H1 (cell line): ENCODE measurements around the gene SDF2L1. TPM values are rescaled to one million over a fixed set of nuclear protein-coding genes. Genes with fewer than 3 reads are reported as not detected.

ENCODE experiments used
- CTCF ChIA-PET: fragments of 300-600 bp; sonication (Branson Sonifier 250); formaldehyde crosslinking; loops from one replicate; lab custom pipeline; 2021; ENCODE audit not compliant: partially characterized antibody; lab: Charles Lee
- POLR2A ChIA-PET: fragments of 300-600 bp; sonication (Branson Sonifier 250); formaldehyde crosslinking; loops from one replicate; lab custom pipeline; 2021; ENCODE audit warnings: inconsistent platforms; ENCODE audit not compliant: partially characterized antibody; lab: Charles Lee
- DNase-seq, 2 experiments: peaks; one replicate each; pipeline versions ENCODE4 v3.0.0 to v3.0.0-alpha.2; 2010 to 2022; ENCODE audit warnings: low spot score in 2 of 2, low read depth in 1 of 2, mixed read lengths in 1 of 2
- FAIRE-seq: peaks from 2 replicates; lab custom pipeline; 2011; peaks lifted over from hg19 to GRCh38; lab: Jason Lieb, UNC
- H2AFZ ChIP-seq: 2 replicates; pipeline ENCODE4 v1.8.1; 2012; ENCODE audit warnings: low read length, inconsistent platforms
- H2AK5ac ChIP-seq: 2 replicates; pipeline ENCODE4 v1.6.1; 2013; ENCODE audit warnings: low read depth, low read length
- H2BK120ac ChIP-seq: replicated peaks from 2 replicates; pipeline ENCODE3; 2013; ENCODE audit warnings: low read depth, low read length, inconsistent platforms
- H2BK12ac ChIP-seq: 2 replicates; pipeline ENCODE4 v1.6.1; 2013; ENCODE audit warnings: low read depth, low read length
- H2BK15ac ChIP-seq: 2 replicates; pipeline ENCODE4 v1.6.1; 2013; ENCODE audit warnings: low read length
- H2BK20ac ChIP-seq: 2 replicates; pipeline ENCODE4 v1.6.1; 2013; ENCODE audit warnings: low read length
- H2BK5ac ChIP-seq: 2 replicates; pipeline ENCODE4 v1.6.1; 2013; ENCODE audit warnings: low read depth, low read length
- H3K14ac ChIP-seq: 2 replicates; pipeline ENCODE4 v1.6.1; 2013; ENCODE audit warnings: inconsistent platforms; ENCODE audit not compliant: insufficient read length
- H3K18ac ChIP-seq: 2 replicates; pipeline ENCODE4 v1.6.1; 2013; ENCODE audit warnings: low read length; ENCODE audit errors: extremely low read depth
- H3K23ac ChIP-seq: 2 replicates; pipeline ENCODE4 v1.6.1; 2013; ENCODE audit warnings: inconsistent platforms; ENCODE audit not compliant: insufficient read length
- H3K23me2 ChIP-seq: 2 replicates; pipeline ENCODE4 v1.6.1; 2013; ENCODE audit warnings: low read depth, low read length
- H3K27ac ChIP-seq: 2 replicates; pipeline ENCODE4 v1.6.1; 2011; ENCODE audit warnings: low read depth, low read length, inconsistent platforms
- H3K27me3 ChIP-seq, 4 experiments: replicated peaks in 1 of 4; 1 replicate in 1 of 4; 2 replicates in 3 of 4; pipeline versions ENCODE4 v1.6.1 to v1.8.1; 2011 to 2013; ENCODE audit warnings: low read length in 3 of 4, mild to moderate bottlenecking in 3 of 4, inconsistent platforms in 2 of 4, mixed read lengths in 2 of 4, moderate library complexity in 1 of 4; ENCODE audit not compliant: control insufficient read depth in 3 of 4, insufficient read depth in 3 of 4; ENCODE audit errors: extremely low read depth in 1 of 4
- H3K36me3 ChIP-seq, 4 experiments: 2 replicates each; pipeline versions ENCODE4 v1.6.1 to v1.8.1; 2011 to 2013; ENCODE audit warnings: mild to moderate bottlenecking in 4 of 4, low read length in 3 of 4, moderate library complexity in 2 of 4, control low read depth in 1 of 4, inconsistent platforms in 1 of 4; ENCODE audit not compliant: insufficient read depth in 4 of 4, control insufficient read depth in 2 of 4
- H3K4ac ChIP-seq: replicated peaks from 2 replicates; pipeline ENCODE3; 2013; ENCODE audit warnings: low read length, low read depth, mixed read lengths, inconsistent platforms; ENCODE audit not compliant: insufficient read length
- H3K4me1 ChIP-seq, 4 experiments: replicated peaks in 1 of 4; 1 replicate in 1 of 4; 2 replicates in 3 of 4; pipeline versions ENCODE4 v1.6.1 to v1.8.1; 2011 to 2013; ENCODE audit warnings: low read length in 3 of 4, inconsistent platforms in 2 of 4, mixed read lengths in 1 of 4; ENCODE audit not compliant: insufficient read depth in 4 of 4, control insufficient read depth in 3 of 4
- H3K4me2 ChIP-seq, 2 experiments: 2 replicates each; pipeline versions ENCODE4 v1.6.1 to v1.8.1; 2011 to 2013; ENCODE audit warnings: low read depth in 2 of 2, low read length in 2 of 2, control low read depth in 1 of 2, inconsistent platforms in 1 of 2, mild to moderate bottlenecking in 1 of 2; ENCODE audit not compliant: insufficient read depth in 1 of 2
- H3K4me3 ChIP-seq, 4 experiments: fragments of 200-600, 300-600 bp in 1 of 4; sonication (generic), shearing (Covaris generic), sonication (Bioruptor Twin) in 1 of 4; 2 replicates each; pipeline versions ENCODE4 v1.5.1 to v1.8.1; 2011 to 2016; ENCODE audit warnings: low read length in 4 of 4, low read depth in 3 of 4, control low read depth in 2 of 4, inconsistent platforms in 2 of 4, mild to moderate bottlenecking in 2 of 4, mixed read lengths in 1 of 4, moderate library complexity in 1 of 4; ENCODE audit not compliant: insufficient read depth in 2 of 4; ENCODE audit errors: extremely low read depth in 1 of 4
- H3K56ac ChIP-seq: replicated peaks from 2 replicates; pipeline ENCODE3; 2013; ENCODE audit warnings: low read depth, mild to moderate bottlenecking, mixed read lengths, low read length, inconsistent platforms; ENCODE audit not compliant: insufficient read length
- H3K79me1 ChIP-seq: 2 replicates; pipeline ENCODE4 v1.6.1; 2013; ENCODE audit warnings: low read depth, low read length, control low read depth
- H3K79me2 ChIP-seq, 2 experiments: 2 replicates each; pipeline versions ENCODE4 v1.6.1 to v1.8.1; 2012 to 2013; ENCODE audit warnings: low read length in 2 of 2, mild to moderate bottlenecking in 2 of 2, inconsistent platforms in 1 of 2; ENCODE audit not compliant: insufficient read depth in 2 of 2, control insufficient read depth in 1 of 2
- H3K9ac ChIP-seq, 4 experiments: replicated peaks in 1 of 4; 1 replicate in 1 of 4; 2 replicates in 3 of 4; pipeline versions ENCODE4 v1.6.1 to v1.8.1; 2011 to 2013; ENCODE audit warnings: low read depth in 3 of 4, low read length in 3 of 4, control low read depth in 2 of 4, mild to moderate bottlenecking in 2 of 4, moderate library complexity in 2 of 4, inconsistent platforms in 1 of 4; ENCODE audit errors: extremely low read depth in 1 of 4
- H3K9me3 ChIP-seq, 2 experiments: 2 replicates each; pipeline versions ENCODE4 v1.6.1 to v1.8.1; 2012 to 2013; ENCODE audit warnings: mild to moderate bottlenecking in 2 of 2, moderate library complexity in 2 of 2, control low read depth in 1 of 2, inconsistent platforms in 1 of 2, low read depth in 1 of 2, low read length in 1 of 2, mixed read lengths in 1 of 2; ENCODE audit not compliant: insufficient read depth in 2 of 2
- H4K20me1 ChIP-seq, 2 experiments: replicated peaks in 1 of 2; 2 replicates each; pipeline versions ENCODE3 to v1.8.1; 2011 to 2013; ENCODE audit warnings: inconsistent platforms in 2 of 2, low read length in 2 of 2, mild to moderate bottlenecking in 1 of 2; ENCODE audit not compliant: insufficient read depth in 2 of 2, control insufficient read depth in 1 of 2
- H4K5ac ChIP-seq: 2 replicates; pipeline ENCODE4 v1.6.1; 2013; ENCODE audit warnings: low read length, low read depth, mixed read lengths, inconsistent platforms; ENCODE audit not compliant: insufficient read length
- H4K8ac ChIP-seq: 2 replicates; pipeline ENCODE4 v1.8.0; 2013; ENCODE audit warnings: mild to moderate bottlenecking, moderate library complexity, low read length, inconsistent platforms; ENCODE audit not compliant: insufficient read depth; ENCODE audit errors: extremely low read depth
- H4K91ac ChIP-seq: replicated peaks from 2 replicates; pipeline ENCODE3; 2013; ENCODE audit warnings: low read length, mixed read lengths, inconsistent platforms; ENCODE audit not compliant: insufficient read length
- CHD2 ChIP-seq: IDR thresholded peaks from 2 replicates; pipeline ENCODE4 v1.6.1; 2012; ENCODE audit warnings: low read length, improper control_type of control experiment
- JUN ChIP-seq: IDR thresholded peaks from 2 replicates; pipeline ENCODE4 v1.6.1; 2011; ENCODE audit warnings: low read depth, mild to moderate bottlenecking, improper control_type of control experiment, low read length
- JUND ChIP-seq: IDR thresholded peaks from 2 replicates; pipeline ENCODE4 v1.6.1; 2011; ENCODE audit warnings: mild to moderate bottlenecking, improper control_type of control experiment, low read length
- POLR2AphosphoS5 ChIP-seq: IDR thresholded peaks from 2 replicates; pipeline ENCODE4 v1.6.1; 2011; ENCODE audit warnings: low read depth, low read length
- SAP30 ChIP-seq: fragments of 300-600 bp; sonication (generic); IDR thresholded peaks from 2 replicates; pipeline ENCODE4 v1.7.1; 2012; ENCODE audit warnings: low read length, moderate library complexity, mild to moderate bottlenecking, inconsistent platforms; ENCODE audit not compliant: insufficient read depth, insufficient replicate concordance
- SP2 ChIP-seq: IDR thresholded peaks from 2 replicates; pipeline ENCODE4 v1.6.1; 2012; ENCODE audit warnings: mild to moderate bottlenecking, low read length, inconsistent platforms
- TAF7 ChIP-seq: optimal IDR thresholded peaks from 2 replicates; pipeline ENCODE3; 2011; ENCODE audit warnings: low read depth, mild to moderate bottlenecking, inconsistent platforms, low read length, moderate library complexity, borderline replicate concordance
- WGBS, 2 experiments: shearing (Covaris generic) in 1 of 2; methylation state at CpG; one replicate each; pipeline versions ENCODE4 v1.1.6 to v1.1.7; 2013 to 2015; ENCODE audit warnings: low lambda C conversion rate in 2 of 2, mixed read lengths in 2 of 2, inconsistent platforms in 1 of 2, low coverage in 1 of 2, missing lambda C conversion rate in 1 of 2; ENCODE audit not compliant: insufficient replicate concordance in 2 of 2, insufficient coverage in 1 of 2, insufficient read length in 1 of 2; ENCODE audit errors: extremely low coverage in 1 of 2, missing lambda C conversion rate in 1 of 2; 5-methylcytosine and 5-hydroxymethylcytosine counted together
- polyA plus RNA-seq, 7 experiments: library from polyadenylated mRNA; depleted of rRNA in 3 of 7; stranded (reverse) in 5 of 7; unstranded in 2 of 7; fragments of >200 nt in 5 of 7; fragments of 200-250 nt in 2 of 7; gene quantifications; 1 replicate in 5 of 7; 2 replicates in 1 of 7; 4 replicates in 1 of 7; pipeline versions ENCODE4 v1.2.1 to v1.2.3, GENCODE V29; 2011 to 2013; ENCODE audit warnings: missing spikeins in 2 of 7, mixed read lengths in 2 of 7
- total RNA-seq: library from RNA; stranded (reverse); fragmentation: NEBNext Ultra II Directional; extraction: Animal tissue kit (Norgen Biotek cat#: 25700); gene quantifications from 2 replicates; pipeline ENCODE4 v1.2.1, GENCODE V29; 2021
- TF ChIP-seq, protein P1 (sequence below): IDR thresholded peaks from 2 replicates; pipeline ENCODE4 v1.6.1; 2012; ENCODE audit warnings: inconsistent platforms
- TF ChIP-seq, protein P2 (sequence below), 3 experiments: IDR thresholded peaks; 1 replicate in 2 of 3; 2 replicates in 1 of 3; pipeline versions ENCODE4 v1.5.1 to v1.6.1; 2011; ENCODE audit warnings: low read length in 3 of 3, mild to moderate bottlenecking in 3 of 3, inconsistent platforms in 2 of 3, low read depth in 1 of 3, moderate library complexity in 1 of 3; ENCODE audit not compliant: insufficient read depth in 1 of 3; ENCODE audit errors: control extremely low read depth in 1 of 3

Gene SDF2L1
- total and polyA plus RNA-seq, 2 of the 8 experiments (the other 6 are each of a cell fraction or from before 2014, with no cell fraction given), result 51.1 to 59.6 TPM

DNA sequence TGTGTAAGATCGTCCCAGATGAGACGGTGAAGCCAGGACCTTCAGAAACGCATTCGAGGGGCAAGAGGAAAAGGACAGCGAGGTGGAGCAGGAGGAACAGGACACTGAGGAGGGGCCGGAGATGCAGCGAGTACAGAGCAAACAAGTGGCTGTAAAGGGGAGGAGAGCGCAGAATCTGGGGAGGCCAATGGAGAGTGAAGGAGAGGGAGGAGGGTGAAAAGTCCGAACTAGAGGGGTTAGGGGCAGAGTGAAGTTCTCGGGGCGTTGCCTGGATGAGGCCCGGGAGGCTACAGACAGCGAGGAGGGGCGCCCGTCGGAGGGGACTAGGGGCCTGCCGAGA is 14.9 kb downstream of the SDF2L1 start:
- no peak overlapping the region for H3K4ac ChIP-seq
- no peak overlapping the region for H2BK15ac ChIP-seq
- no peak overlapping the region for H2BK120ac ChIP-seq
- peaks cover 9 to 11% of the 10 kb centered on the region in 2 experiments for H4K20me1 ChIP-seq
- H2AFZ ChIP-seq, result no peak overlapping the region
- H3K9me3 ChIP-seq, result no peaks in the 10 kb centered on the region
- peaks cover 0 to 14% (median 6%) of the 10 kb centered on the region in 4 experiments; a peak in 6 of 7 replicates for H3K4me1 ChIP-seq
- peak overlapping the region; percentile 89 to 95 for H3K4me2 ChIP-seq
- peak overlapping the region; percentile 48; the same call in 1 of the 2 replicates for H3K18ac ChIP-seq
- H4K8ac ChIP-seq, result 0 out of 2 replicates have a peak overlapping the region, but pooled peaks have one; percentile 63
- H2BK12ac ChIP-seq, result peak overlapping the region; percentile 3; the same call in 1 of the 2 replicates
- WGBS, 2 experiments, result 35% methylated on average over 16 of the region's 17 CpGs; no CpG with 5 or more reads in 1 of the 2 experiments
- DNase-seq, result no peak
- H2BK20ac ChIP-seq, result no peak overlapping the region
- 0 out of 2 replicates have a peak, but pooled peaks cover 5% of the 10 kb centered on the region for H3K79me1 ChIP-seq
- no peak overlapping the region for H3K23ac ChIP-seq
- peaks cover 13% of the 10 kb centered on the region; the same call in 1 of the 2 replicates for H3K23me2 ChIP-seq
- H4K5ac ChIP-seq, result peak overlapping the region; percentile 19
- 0 out of 2 replicates have a peak overlapping the region, but pooled peaks have one; percentile 38 for H2BK5ac ChIP-seq
- H3K56ac ChIP-seq, result no peak overlapping the region
- 0 out of 2 replicates have a peak overlapping the region, but pooled peaks have one; percentile 34 for H2AK5ac ChIP-seq
- peak overlapping the region; percentile 41 to 64 (median 52); a peak in 6 of 8 replicates for H3K4me3 ChIP-seq
- H3K27me3 ChIP-seq, result no peaks in the 10 kb centered on the region; a peak in 1 of 7 replicates
- CTCF ChIA-PET, result interaction anchor here (0.6 to 1.7 kb wide), 5 partner anchors 10 to 41 kb away, joined by 3 to 9 read pairs (median 3); no protein-coding TSS in a partner anchor
- peak overlapping the region; percentile 48; the same call in 1 of the 2 replicates for H3K27ac ChIP-seq
- POLR2A ChIA-PET, result interaction anchor here (0.9 to 2.2 kb wide), 5 partner anchors 8 to 23 kb away, joined by 3 to 8 read pairs (median 5); partner anchors contain the start of gene PPIL2
- peaks cover 0 to 4% of the 10 kb centered on the region in 2 experiments; a peak in 1 of 4 replicates for H3K79me2 ChIP-seq
- no peak for FAIRE-seq
- H3K36me3 ChIP-seq, result peaks cover 10 to 18% (median 14%) of the 10 kb centered on the region in 4 experiments; a peak in 6 of 8 replicates
- no peak overlapping the region for H4K91ac ChIP-seq
- peak overlapping the region in 1 of 4 experiments; percentile 13; a peak in 1 of 7 replicates for H3K9ac ChIP-seq
- no peak overlapping the region for H3K14ac ChIP-seq
- TF ChIP-seq POLR2AphosphoS5, result peak; percentile 53; the same call in 1 of the 2 replicates
- TF ChIP-seq TAF7, result no peak
- no peak for TF ChIP-seq JUND
- TF ChIP-seq SAP30, result no peak
- no peak for TF ChIP-seq SP2
- TF ChIP-seq JUN, result no peak
- TF ChIP-seq CHD2, result no peak
- TF ChIP-seq, protein P1, sequence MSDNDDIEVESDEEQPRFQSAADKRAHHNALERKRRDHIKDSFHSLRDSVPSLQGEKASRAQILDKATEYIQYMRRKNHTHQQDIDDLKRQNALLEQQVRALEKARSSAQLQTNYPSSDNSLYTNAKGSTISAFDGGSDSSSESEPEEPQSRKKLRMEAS, result no peak
- TF ChIP-seq, protein P2, sequence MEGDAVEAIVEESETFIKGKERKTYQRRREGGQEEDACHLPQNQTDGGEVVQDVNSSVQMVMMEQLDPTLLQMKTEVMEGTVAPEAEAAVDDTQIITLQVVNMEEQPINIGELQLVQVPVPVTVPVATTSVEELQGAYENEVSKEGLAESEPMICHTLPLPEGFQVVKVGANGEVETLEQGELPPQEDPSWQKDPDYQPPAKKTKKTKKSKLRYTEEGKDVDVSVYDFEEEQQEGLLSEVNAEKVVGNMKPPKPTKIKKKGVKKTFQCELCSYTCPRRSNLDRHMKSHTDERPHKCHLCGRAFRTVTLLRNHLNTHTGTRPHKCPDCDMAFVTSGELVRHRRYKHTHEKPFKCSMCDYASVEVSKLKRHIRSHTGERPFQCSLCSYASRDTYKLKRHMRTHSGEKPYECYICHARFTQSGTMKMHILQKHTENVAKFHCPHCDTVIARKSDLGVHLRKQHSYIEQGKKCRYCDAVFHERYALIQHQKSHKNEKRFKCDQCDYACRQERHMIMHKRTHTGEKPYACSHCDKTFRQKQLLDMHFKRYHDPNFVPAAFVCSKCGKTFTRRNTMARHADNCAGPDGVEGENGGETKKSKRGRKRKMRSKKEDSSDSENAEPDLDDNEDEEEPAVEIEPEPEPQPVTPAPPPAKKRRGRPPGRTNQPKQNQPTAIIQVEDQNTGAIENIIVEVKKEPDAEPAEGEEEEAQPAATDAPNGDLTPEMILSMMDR (IDR thresholded peaks at IDR 0.05; ENCODE audit: control extremely low read depth in 1 of 3, insufficient read depth in 1 of 3, low read depth in 1 of 3, low read length in 3 of 3), result no peak
